ENCODE data around the gene ECE2.

The ECE2 gene

GRCh38 chr3:184325715-184326369, 50.0 kb downstream of the ECE2 start:
- TF ChIP-seq, protein P1, sequence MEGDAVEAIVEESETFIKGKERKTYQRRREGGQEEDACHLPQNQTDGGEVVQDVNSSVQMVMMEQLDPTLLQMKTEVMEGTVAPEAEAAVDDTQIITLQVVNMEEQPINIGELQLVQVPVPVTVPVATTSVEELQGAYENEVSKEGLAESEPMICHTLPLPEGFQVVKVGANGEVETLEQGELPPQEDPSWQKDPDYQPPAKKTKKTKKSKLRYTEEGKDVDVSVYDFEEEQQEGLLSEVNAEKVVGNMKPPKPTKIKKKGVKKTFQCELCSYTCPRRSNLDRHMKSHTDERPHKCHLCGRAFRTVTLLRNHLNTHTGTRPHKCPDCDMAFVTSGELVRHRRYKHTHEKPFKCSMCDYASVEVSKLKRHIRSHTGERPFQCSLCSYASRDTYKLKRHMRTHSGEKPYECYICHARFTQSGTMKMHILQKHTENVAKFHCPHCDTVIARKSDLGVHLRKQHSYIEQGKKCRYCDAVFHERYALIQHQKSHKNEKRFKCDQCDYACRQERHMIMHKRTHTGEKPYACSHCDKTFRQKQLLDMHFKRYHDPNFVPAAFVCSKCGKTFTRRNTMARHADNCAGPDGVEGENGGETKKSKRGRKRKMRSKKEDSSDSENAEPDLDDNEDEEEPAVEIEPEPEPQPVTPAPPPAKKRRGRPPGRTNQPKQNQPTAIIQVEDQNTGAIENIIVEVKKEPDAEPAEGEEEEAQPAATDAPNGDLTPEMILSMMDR (IDR thresholded peaks at IDR 0.05) = no peak
- peaks cover 97% of the 10 kb centered on the region for H3K36me3 ChIP-seq

GRCh38 chr3:184327171-184327570, 51.3 kb downstream of the ECE2 start:
- Histone ChIP-seq H3K27me3 (no peaks in the 10 kb centered on the region), H3K4me1 (ENCODE audit: control insufficient read depth in 1 of 2, insufficient read depth in 1 of 2, low read depth in 1 of 2, low read length in 1 of 2) (peaks cover 5 to 8% of the 10 kb centered on the region in 2 experiments)
- TF ChIP-seq, protein P1 (IDR thresholded peaks at IDR 0.05) = no peak

More at GRCh38 chr3:184325715-184326369, 50.0 kb downstream of the ECE2 start:
- Histone ChIP-seq H3K27ac (no peak overlapping the region), H3K9me3 (no peaks in the 10 kb centered on the region), H3K4me1 (ENCODE audit: control insufficient read depth in 1 of 2, insufficient read depth in 1 of 2, low read depth in 1 of 2, low read length in 1 of 2) (peaks cover 5 to 8% of the 10 kb centered on the region in 2 experiments), H3K4me3 (ENCODE audit: low read depth in 1 of 2, low read length in 1 of 2) (no peak overlapping the region), H3K27me3 (no peaks in the 10 kb centered on the region)

GRCh38 chr3:184328516-184328915, 52.7 kb downstream of the ECE2 start:
- Histone ChIP-seq H3K27ac (no peak overlapping the region), H3K27me3 (no peaks in the 10 kb centered on the region), H3K36me3 (peaks cover 96% of the 10 kb centered on the region), H3K4me3 (ENCODE audit: low read depth in 1 of 2, low read length in 1 of 2) (no peak overlapping the region), H3K4me1 (ENCODE audit: control insufficient read depth in 1 of 2, insufficient read depth in 1 of 2, low read depth in 1 of 2, low read length in 1 of 2) (no peaks in the 10 kb centered on the region), H3K9me3 (no peaks in the 10 kb centered on the region)
- TF ChIP-seq, protein P1 (IDR thresholded peaks at IDR 0.05) = no peak

More at GRCh38 chr3:184327171-184327570, 51.3 kb downstream of the ECE2 start:
- Histone ChIP-seq H3K9me3 (no peaks in the 10 kb centered on the region), H3K36me3 (peaks cover 97% of the 10 kb centered on the region), H3K4me3 (ENCODE audit: low read depth in 1 of 2, low read length in 1 of 2) (no peak overlapping the region), H3K27ac (no peak overlapping the region)

DNA sequence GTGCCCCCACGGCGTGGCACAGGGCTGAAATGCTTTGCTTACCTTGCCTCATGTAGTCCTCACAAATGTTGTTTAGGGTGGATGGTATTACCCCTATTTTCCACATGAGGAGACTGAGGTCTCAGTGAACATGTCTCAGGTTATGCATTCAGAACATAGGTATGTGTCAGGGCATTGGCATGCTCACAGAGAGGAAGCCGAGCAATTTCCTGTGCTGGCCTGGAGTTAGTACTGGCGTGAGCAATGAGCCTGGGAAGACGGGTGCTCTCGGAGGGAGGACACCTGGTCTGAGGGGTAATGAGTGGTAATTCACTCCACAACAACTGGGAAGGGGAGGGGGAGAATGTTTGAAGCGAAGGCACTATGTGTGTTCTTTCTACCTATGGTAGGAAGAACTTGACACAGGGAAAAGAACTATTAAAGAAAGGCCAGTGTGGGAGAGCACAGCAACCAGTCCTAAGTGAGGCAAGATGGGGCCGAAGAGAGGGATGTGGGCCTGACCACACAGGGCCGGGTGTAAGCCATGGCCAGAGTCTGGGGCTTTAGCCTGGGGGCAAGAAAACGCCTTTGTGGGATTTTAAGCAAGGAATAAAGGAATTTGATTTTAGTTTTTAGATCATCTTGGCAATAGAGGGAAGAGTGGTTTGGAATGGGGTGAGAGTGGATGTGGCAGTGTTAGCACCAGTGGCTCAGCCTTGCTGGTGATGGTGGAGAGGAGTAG, 56.7 kb downstream of the ECE2 start:
- H3K27ac ChIP-seq = no peak overlapping the region
- peaks cover 9% of the 10 kb centered on the region for H3K27me3 ChIP-seq
- TF ChIP-seq, protein P1 (IDR thresholded peaks at IDR 0.05) = no peak
- no peak overlapping the region for H3K4me3 ChIP-seq (ENCODE audit: low read depth in 1 of 2, low read length in 1 of 2)
- peaks cover 69% of the 10 kb centered on the region for H3K36me3 ChIP-seq
- H3K9me3 ChIP-seq = no peaks in the 10 kb centered on the region
- peaks cover 15 to 19% of the 10 kb centered on the region in 2 experiments for H3K4me1 ChIP-seq (ENCODE audit: control insufficient read depth in 1 of 2, insufficient read depth in 1 of 2, low read depth in 1 of 2, low read length in 1 of 2)

DNA sequence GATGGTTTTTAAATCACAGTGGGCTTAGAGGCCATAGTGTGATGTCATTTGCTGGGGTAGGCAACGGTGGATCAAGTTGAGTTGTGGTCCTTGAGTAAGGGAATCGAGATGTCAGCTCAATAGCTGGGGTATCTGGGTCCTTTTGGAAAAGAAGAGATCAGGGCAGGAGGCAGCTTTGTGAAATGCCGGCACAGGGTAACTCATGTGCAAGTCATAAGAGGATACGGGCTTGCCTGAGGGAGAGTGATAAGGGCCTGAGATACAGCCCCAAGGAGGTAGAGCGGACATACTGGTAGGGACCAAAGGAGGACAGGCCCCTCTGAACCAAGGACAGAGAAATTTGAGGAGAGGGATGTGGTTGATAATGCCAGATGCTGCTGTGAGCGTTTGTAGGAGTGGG, 57.4 kb downstream of the ECE2 start:
- Histone ChIP-seq H3K27me3 (peaks cover 16% of the 10 kb centered on the region), H3K36me3 (peaks cover 62% of the 10 kb centered on the region), H3K4me1 (ENCODE audit: control insufficient read depth in 1 of 2, insufficient read depth in 1 of 2, low read depth in 1 of 2, low read length in 1 of 2) (peaks cover 15 to 19% of the 10 kb centered on the region in 2 experiments), H3K9me3 (no peaks in the 10 kb centered on the region), H3K27ac (no peak overlapping the region), H3K4me3 (ENCODE audit: low read depth in 1 of 2, low read length in 1 of 2) (no peak overlapping the region)
- TF ChIP-seq, protein P1 (IDR thresholded peaks at IDR 0.05) = no peak

Data from neutrophil (primary cell).